Activated CD4-positive, alpha-beta T cell treated with anti-CD3 and anti-CD28 coated beads, Interleukin-2, Interleukin-6, amounts not matched to agents 100 ng/mL and 50 ng/mL, durations not matched to agents 16 hours and 8 hours (primary cell): ENCODE results near the gene HYLS1.
"Not testable (repeated sequence)": the region's sequence is repeated elsewhere in the genome, so short reads cannot be mapped to it uniquely, and the experiment has no call there.

ENCODE experiments used
- DNase-seq: peaks from one replicate; pipeline ENCODE4 v3.0.0-alpha.2; 2020

Gene HYLS1

DNA sequence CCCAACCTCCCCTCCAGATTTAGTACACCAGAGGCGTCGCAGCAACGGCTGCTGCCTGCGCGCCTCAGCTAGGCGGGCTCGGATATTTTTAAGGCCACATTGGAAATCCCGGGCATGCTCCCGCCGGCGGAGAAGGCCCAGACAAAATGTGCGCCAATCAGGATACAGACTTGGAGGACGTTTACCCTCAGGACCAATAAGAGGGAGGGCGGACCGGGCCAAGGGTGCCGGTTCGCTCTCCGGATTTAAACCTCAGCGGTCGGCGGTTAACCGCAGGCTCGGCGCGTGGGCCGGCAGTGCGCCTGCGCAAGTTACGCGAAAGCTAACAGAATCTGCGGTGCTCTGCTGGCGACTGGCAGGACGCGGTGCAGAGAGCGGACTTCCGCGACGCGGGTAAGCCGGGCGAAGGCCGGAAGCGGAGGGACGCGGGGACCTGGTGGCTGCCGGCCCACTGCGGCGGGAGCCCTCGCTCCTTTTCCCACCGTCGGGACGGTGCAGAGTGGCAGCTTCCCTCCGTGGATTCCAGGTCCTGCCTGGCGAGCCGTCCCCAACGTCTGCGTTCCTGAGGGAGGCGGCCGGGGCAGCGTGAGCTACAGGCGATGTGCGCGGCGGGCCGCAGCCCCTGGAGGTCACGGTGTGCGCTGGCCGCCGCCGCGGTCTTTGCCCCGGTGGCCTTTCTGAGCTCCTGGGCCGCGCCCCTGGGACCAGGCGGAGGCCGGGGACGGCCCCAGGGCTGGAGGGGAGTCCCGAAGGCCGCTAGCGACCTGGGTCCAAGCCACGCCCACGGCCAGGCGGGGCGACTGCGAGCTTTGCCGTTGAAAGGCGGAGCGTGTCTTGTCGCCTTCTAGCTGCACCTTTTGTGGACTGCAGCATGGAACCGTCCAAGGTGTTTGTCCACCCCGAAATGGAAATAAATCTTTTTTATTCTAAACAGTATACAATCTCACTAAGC, at the start of gene HYLS1:
TSS of gene HYLS1 (plus strand) at position 296 of the 952 bp plus-strand sequence. CDS start 11,701 bp downstream, outside the sequence.
- peak; percentile 98 for DNase-seq

- DNase-seq: no peak
Observed at GRCh38 chr11:125842321-125842948, 45.0 kb upstream of the HYLS1 start.

- no peak for DNase-seq
Observed at GRCh38 chr11:125846188-125846587, 41.3 kb upstream of the HYLS1 start.

GRCh38 chr11:125857670-125858069, 29.8 kb upstream of the HYLS1 start:
- not testable (repeated sequence) for DNase-seq

- not testable (repeated sequence) for DNase-seq
Observed at GRCh38 chr11:125862786-125863185, 24.7 kb upstream of the HYLS1 start.

DNA sequence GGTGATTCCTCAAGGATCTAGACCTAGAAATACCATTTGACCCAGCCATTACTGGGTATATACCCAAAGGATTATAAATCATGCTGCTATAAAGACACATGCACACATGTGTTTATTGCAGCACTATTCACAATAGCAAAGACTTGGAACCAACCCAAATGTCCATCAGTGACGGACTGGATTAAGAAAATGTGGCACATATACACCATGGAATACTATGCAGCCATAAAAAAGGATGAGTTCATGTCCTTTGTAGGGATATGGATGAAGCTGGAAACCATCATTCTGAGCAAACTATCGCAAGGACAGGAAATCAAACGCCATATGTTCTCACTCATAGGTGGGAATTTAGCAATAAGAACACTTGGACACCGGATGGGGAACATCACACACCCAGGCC, 22.1 kb upstream of the HYLS1 start:
- DNase-seq: not testable (repeated sequence)

DNA sequence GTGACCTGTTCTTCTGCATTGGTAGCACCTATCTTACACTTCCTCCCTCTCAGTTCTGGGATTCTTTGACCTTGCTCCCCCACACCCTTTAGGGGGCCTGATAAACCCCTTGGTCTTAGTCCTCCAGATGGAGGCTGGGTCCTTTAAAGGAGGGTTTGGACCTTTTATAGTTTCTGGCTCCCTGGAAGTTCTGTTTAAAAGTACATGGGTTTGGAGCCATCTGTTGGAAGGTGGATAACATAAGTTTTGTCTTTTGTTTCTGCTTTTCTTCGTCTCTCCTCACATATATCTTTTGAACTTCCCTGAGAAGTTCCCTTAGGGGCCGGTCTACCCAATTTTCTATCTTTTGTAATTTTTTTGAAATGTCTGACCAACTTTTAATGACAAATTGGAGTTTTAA, 17.9 kb upstream of the HYLS1 start:
- DNase-seq: no peak

DNA sequence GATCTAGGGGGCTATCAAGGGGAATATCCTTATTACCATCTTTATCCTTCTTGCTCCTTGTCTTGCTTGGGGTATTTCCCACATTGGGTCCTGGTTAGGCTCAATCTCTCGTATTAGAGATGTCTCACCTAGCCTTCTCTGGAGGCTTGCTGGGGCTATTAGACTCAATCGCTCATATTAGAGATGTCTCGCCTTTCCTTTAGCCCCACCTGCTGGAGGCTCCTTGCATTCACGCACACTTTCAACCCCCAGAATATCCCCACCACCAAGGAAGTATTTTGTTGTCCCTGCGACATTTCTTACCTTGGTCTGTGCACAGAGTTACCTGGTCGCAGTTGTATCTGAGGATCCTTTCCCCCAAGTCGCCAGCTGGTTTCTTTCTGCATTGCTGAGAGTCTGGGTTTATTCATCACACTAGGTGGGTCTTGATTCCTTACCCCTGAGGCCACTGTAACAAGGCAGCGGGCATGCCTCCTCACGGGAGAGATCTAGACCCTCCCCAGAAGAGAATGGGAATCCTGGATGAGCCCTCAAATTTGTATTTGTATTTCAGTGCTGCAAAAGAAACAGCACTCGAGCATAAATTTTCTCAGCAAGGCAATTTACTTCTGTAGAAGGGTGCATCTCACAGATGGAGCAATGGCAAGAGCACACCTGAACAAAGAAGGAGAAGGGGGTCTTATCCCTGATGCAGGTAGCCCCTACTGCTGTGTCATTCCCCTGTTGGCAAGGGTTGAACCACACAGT, 15.9 kb upstream of the HYLS1 start:
- peak; percentile 21 for DNase-seq

GRCh38 chr11:125872138-125872491, 15.4 kb upstream of the HYLS1 start:
- no peak for DNase-seq

GRCh38 chr11:125873881-125874555, 13.4 kb upstream of the HYLS1 start:
- DNase-seq: no peak

DNA sequence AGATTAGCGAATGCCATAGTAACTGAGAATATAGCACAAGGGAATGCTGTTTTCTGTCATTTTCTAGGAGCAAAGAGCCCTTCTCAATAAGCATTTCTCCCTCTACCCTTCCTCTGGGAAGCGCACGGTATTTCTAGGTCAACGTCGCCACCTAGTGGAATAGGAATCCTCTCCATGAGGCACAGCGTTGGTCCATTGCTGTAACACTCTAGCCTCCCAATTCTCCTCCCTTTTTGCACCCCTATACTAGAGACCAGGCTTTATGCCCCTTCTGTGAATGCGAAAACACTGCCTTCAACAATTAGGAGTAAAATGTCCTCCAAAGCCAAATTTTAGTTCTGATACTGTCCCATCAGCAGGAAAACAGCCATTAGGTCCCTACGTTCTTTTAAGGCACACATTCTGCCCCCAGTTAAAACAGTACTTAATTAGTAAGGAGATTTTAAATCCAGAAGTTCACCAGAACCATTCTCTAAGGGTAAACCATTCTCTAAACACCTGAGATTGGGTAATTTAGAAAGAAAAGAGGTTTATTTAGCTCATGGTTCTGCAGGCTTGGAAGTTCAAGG, 12.8 kb upstream of the HYLS1 start:
- peak; percentile 60 for DNase-seq

- no peak for DNase-seq
Observed at GRCh38 chr11:125881291-125881690, 6.2 kb upstream of the HYLS1 start.

DNA sequence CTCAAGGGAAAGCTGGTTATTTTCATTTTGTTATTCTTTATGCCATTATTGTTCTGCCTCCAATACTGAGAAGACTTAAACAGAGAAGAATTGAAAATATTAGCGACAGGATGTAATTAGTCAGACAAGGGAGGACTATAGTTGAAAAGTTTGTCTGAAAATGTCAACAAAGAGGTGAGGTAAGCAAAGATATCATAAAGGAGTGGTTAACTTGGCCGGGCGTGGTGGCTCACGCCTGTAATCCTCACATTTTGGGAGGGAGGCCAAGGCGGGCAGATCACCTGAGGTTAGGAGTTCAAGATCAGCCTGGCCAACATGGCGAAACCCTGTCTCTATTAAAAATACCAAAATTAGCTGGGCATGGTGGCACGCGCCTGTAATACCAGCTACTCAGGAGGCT, 4.1 kb upstream of the HYLS1 start:
- no peak for DNase-seq

- peak; percentile 62 for DNase-seq
Observed at GRCh38 chr11:125886997-125887372, 483 bp upstream of the HYLS1 start.

DNA sequence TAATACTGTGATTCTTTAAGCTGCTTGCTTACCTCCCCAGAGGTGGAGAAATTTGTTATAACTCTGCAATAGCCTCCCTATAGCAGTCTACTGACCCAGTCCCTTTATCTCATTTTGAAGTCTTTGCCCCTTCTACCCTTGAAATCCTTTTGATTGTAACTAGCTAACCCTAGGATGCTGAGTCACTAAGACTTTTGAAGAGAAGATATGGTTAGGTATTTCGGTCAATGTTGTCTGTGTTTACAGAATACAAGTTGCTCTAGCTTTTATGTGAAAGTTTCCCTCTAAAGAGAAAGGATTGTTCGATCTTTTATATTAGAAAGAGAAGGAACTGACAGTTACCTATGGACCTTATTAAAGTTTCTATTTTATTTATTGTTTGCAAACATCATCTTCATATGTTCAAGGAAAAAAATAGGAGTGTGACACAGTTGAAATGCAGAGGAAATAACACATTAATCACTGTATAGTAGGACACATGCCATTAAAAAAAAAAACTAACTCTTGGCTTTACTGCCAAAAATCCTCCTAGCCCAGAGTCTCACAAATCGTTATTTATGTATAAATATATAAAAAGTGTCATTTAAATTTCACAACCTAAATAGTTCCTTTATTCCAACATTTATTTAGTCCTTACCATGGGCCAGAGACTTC, 3.1 kb downstream of the HYLS1 start:
- DNase-seq: no peak

DNA sequence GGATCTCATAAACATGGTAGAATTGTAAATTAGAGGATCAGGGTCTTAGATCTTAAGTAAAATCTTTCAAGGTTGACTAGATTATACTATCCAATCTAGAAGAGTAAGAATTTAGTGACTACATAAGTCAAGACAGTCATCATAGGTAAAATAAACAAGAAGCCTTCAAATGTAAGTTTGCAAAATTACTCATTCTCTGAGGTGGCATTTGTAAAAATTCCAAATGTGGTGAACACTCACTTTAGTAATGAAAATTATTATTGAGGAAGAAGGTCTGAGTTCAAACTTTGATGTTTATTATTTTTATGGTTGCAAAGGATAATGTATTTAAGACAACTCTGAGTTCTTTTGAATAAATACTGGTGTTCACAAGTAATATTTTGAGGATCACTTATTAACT, 4.6 kb downstream of the HYLS1 start:
- DNase-seq: no peak

DNA sequence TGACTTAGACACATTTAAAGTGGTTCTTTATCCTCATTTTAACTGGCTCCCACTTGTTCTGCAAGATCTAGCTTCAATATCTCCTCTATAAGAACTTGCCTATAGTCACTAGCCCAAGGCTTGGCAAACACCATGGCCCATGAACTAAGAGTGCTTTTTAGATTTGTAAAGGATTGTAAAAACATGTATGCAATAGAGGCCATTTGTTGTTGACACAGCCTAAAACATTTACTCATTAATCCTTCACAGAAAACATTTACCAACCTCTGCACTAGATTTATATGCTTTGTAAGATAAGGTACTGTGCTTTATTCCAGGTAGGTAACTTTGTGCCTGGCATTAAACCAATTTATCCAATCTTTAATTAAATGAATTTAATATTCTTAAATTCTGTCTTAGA, 5.5 kb downstream of the HYLS1 start:
- no peak for DNase-seq

- DNase-seq: no peak
Observed at GRCh38 chr11:125901872-125902271, 14.4 kb downstream of the HYLS1 start.

DNA sequence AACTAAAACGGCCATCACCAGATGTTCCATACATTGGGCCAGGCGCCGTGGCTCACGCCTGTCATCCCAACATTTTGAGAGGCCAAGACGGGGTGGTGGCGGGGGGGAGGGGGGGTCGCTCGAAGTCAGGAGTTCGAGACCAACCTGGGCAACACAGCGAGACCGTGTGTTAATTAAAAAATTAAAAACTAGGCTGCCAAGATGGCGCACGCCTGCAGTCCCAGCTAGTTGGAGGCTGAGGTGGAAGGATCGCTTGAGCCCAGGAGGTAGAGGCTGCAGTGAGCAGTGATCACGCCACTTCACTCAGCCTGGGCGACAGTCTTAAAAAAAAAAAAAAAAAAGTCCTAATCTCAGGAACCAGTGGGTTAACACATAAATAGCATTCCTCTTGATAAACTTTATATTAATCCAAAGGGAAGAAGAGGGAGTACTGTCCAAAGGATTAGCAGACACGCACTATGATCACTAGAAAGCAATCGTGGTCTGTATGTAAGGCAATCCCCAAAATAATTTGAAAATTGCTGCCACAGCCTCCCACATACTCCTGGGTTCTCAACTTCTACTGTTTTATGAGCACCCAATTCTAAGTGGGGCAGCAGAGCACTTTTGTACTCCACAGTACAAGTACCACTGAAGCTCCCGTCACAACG, 14.9 kb downstream of the HYLS1 start:
- DNase-seq: no peak

GRCh38 chr11:125902927-125903710, 15.7 kb downstream of the HYLS1 start, which contains the start of gene PUS3:
PUS3 (minus strand) TSS chr11:125903206; CDS start chr11:125896284, 6,922 bp downstream.
- DNase-seq: peak; percentile 93
